GM23338 (cell line): ENCODE results near the gene PPP1R13L.

ENCODE experiments used
- CREB1 ChIP-seq: fragments of 250-450 bp; sonication (Bioruptor Pico); IDR thresholded peaks from 2 replicates; pipeline ENCODE4 v1.5.0; 2020; ENCODE audit warnings: low read depth, mild to moderate bottlenecking, moderate library complexity
- CTCF ChIP-seq, 2 experiments: fragments of 200-600 bp in 1 of 2; sonication (generic) in 1 of 2; conservative IDR thresholded peaks; 2 replicates each; pipeline versions ENCODE4 v1.5.1 to v1.6.1; 2016 to 2017; ENCODE audit warnings: antibody characterized with exemption in 2 of 2, low read depth in 2 of 2, mild to moderate bottlenecking in 2 of 2, moderate library complexity in 1 of 2

DNA sequence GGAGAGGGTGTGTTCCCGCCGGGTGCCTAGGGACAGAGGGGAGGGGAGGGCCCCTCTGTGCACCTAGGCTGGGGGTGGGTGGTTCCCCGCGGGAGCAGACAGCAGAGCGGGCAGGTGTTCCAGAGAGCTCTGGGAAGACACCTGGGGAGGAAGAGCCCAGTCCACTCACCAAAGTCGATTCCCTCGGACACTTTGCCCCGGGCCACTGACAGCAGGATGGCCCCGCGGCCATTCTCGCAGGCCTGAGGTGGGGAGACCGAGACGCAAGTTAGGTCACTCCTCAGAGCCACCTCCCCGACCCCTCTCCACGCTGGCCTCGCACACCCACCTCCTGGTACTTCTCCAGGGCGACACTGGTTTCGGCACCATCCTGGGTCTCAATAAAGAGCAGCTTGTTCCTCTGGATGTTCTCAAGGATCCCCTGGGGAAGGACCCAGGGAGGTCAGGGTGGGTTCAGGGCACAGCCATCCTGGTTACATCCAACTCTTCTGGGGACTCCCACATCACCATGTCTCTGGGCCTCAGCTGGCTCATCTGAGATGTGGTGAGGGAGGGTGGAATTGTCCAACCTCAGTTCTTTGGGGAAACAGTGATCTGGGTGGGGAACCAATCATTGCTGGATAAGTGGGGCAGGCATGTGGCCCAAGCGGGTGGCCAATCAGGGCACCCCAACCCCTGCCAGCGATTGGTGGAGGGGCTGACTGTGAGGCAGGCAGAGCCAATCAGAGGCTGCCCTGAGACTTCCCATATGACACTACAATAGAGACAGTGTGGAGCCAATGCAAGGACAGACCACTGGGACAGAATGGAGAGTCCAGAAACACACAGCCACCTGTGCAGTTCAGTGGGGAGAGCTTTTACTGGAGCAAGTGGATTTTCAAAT is 51.7 kb downstream of the PPP1R13L start:
- no peak for TF ChIP-seq CTCF (conservative IDR thresholded peaks at IDR 0.05; ENCODE audit: low read depth in 2 of 2)
- no peak for TF ChIP-seq CREB1 (CRISPR knock-in tag)
